ENCODE data around the gene PRDM15. TPM values are rescaled to one million over a fixed set of nuclear protein-coding genes. Genes with fewer than 3 reads are reported as not detected.

Gene PRDM15
- total RNA-seq, 1 experiment from 2014 or later = 9.8 TPM

DNA sequence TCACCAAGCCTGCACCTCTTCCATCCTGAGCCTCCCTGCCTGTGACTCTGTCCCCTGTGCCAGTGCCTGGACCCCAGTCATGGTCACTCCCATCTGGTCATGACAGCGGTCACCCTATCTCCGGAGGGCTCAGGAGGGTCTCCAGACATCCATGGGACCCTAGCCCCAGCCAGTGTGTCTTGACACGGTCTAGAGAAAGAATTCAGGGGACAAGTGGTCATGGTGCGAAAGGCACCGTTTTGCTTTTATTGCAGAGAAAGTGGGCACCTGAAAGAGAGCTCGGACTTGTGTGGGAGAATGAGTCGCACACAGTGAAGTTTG is 107.6 kb downstream of the PRDM15 start:
- Histone ChIP-seq H3K4me3 (replicated peaks in 1 of 2; ENCODE audit: low read depth in 1 of 2, low read length in 2 of 2) (no peak overlapping the region), H3K27ac (ENCODE audit: low read depth, low read length) (no peak overlapping the region), H3K4me1 (ENCODE audit: control insufficient read depth in 1 of 2, insufficient read depth in 2 of 2, low read length in 2 of 2) (peaks cover 20 to 22% of the 10 kb centered on the region in 2 experiments), H2AFZ (ENCODE audit: low read depth, low read length, poor library complexity, severe bottlenecking) (no peak overlapping the region), H3K27me3 (ENCODE audit: insufficient read depth, low read length) (peaks cover 53% of the 10 kb centered on the region), H3K9me3 (ENCODE audit: control insufficient read depth in 1 of 2, insufficient read depth in 1 of 2, low read depth in 1 of 2, low read length in 2 of 2) (no peaks in the 10 kb centered on the region), H3K9me2 (ENCODE audit: insufficient read depth) (no peaks in the 10 kb centered on the region), H3K4me2 (ENCODE audit: low read length) (no peak overlapping the region), H3K36me3 (ENCODE audit: control insufficient read depth in 1 of 2, insufficient read depth in 2 of 2, low read length in 2 of 2) (no peaks in the 10 kb centered on the region; a peak in 1 of 4 replicates), H3K9ac (ENCODE audit: low read length) (no peak overlapping the region), H3K79me2 (ENCODE audit: insufficient read depth, low read length) (no peaks in the 10 kb centered on the region; the same call in 1 of the 2 replicates), H4K20me1 (ENCODE audit: insufficient read depth) (no peaks in the 10 kb centered on the region)
- TF ChIP-seq POLR2AphosphoS5 (IDR thresholded peaks at IDR 0.05; ENCODE audit: low read depth, low read length) (no peak), JUND (IDR thresholded peaks at IDR 0.05) (no peak), POLR2A (IDR thresholded peaks at IDR 0.05; ENCODE audit: borderline replicate concordance, extremely low read depth, insufficient read depth, insufficient read length) (no peak), EZH2phosphoT487 (IDR thresholded peaks at IDR 0.05; ENCODE audit: borderline replicate concordance) (no peak), CBX3 (IDR thresholded peaks at IDR 0.05; ENCODE audit: low read depth) (no peak), ZNF274 (IDR thresholded peaks at IDR 0.05; ENCODE audit: low read depth, low read length) (no peak), RAD21 (IDR thresholded peaks at IDR 0.05; ENCODE audit: low read depth) (no peak)
- no TSS peak for BruUV-seq (replicated peaks)
- ChIA-PET CTCF (interaction anchor here (1.8 kb wide), 1 partner anchor 159 kb away, joined by 9 read pairs; no protein-coding TSS in a partner anchor), POLR2A (no interaction called here), RAD21 (ENCODE audit: low non-redundant PET in 1 of 2, low total read pairs in 2 of 2, uncharacterized antibody in 2 of 2, unreplicated experiment in 2 of 2) (no interaction called here)
- DNase-seq (ENCODE audit: low read depth, low spot score) = no peak
- ATAC-seq = no peak
- intact Hi-C loops (cut with micrococcal nuclease) = no loop called here

DNA sequence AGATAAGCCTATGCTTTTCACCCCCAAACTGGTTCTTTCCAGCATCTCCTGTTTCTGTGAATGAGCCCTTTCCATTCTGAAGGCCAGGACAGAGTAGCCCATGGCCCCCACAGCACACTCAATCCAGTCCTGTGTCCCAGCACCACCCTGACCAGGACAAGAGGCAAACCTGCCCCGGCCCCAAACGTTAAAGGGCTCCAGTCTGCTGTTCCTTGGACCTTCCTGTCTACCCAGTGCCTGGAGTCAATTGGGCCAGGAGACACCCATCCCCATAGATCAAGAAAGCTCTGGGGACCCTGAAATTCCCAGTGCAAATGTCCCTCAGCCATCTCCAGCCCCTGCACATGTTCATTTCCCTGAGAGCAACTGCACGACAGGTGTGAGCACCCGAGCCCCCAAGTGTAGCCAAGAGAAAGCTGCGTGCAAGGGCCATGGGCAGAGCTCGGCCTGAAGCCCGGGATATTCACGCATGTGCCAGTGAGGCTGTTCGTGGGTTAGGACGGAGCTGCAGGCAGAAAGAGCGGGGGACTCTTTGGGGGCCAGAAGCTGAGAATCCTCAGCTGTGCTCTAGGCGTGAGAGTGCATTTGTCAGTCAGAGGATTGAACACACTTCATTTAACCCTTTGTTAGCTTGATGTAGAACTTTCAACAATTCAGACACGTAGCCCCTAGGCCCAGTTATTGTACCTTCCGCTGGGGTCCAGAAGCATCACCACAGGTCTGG is 108.1 kb downstream of the PRDM15 start:
- Histone ChIP-seq H3K27ac (ENCODE audit: low read depth, low read length) (no peak overlapping the region), H4K20me1 (ENCODE audit: insufficient read depth) (no peaks in the 10 kb centered on the region), H3K4me1 (ENCODE audit: control insufficient read depth in 1 of 2, insufficient read depth in 2 of 2, low read length in 2 of 2) (peaks cover 20 to 22% of the 10 kb centered on the region in 2 experiments), H3K4me2 (ENCODE audit: low read length) (no peak overlapping the region), H3K9me2 (ENCODE audit: insufficient read depth) (no peaks in the 10 kb centered on the region), H3K9me3 (ENCODE audit: control insufficient read depth in 1 of 2, insufficient read depth in 1 of 2, low read depth in 1 of 2, low read length in 2 of 2) (no peaks in the 10 kb centered on the region), H3K4me3 (replicated peaks in 1 of 2; ENCODE audit: low read depth in 1 of 2, low read length in 2 of 2) (no peak overlapping the region), H2AFZ (ENCODE audit: low read depth, low read length, poor library complexity, severe bottlenecking) (no peak overlapping the region), H3K27me3 (ENCODE audit: insufficient read depth, low read length) (peaks cover 53% of the 10 kb centered on the region), H3K79me2 (ENCODE audit: insufficient read depth, low read length) (peaks cover 5% of the 10 kb centered on the region; the same call in 1 of the 2 replicates), H3K36me3 (ENCODE audit: control insufficient read depth in 1 of 2, insufficient read depth in 2 of 2, low read length in 2 of 2) (no peaks in the 10 kb centered on the region; a peak in 1 of 4 replicates), H3K9ac (ENCODE audit: low read length) (no peak overlapping the region)
- no peak for DNase-seq (ENCODE audit: low read depth, low spot score)
- no peak for ATAC-seq
- ChIA-PET POLR2A (no interaction called here), RAD21 (ENCODE audit: low non-redundant PET in 1 of 2, low total read pairs in 2 of 2, uncharacterized antibody in 2 of 2, unreplicated experiment in 2 of 2) (no interaction called here), CTCF (interaction anchor here (1.8 kb wide), 1 partner anchor 159 kb away, joined by 9 read pairs; no protein-coding TSS in a partner anchor)
- BruUV-seq (replicated peaks) = no TSS peak
- intact Hi-C loops (cut with micrococcal nuclease) = no loop called here
- no peak for TF ChIP-seq ZNF274 (IDR thresholded peaks at IDR 0.05; ENCODE audit: low read depth, low read length)
- no peak for TF ChIP-seq POLR2AphosphoS5 (IDR thresholded peaks at IDR 0.05; ENCODE audit: low read depth, low read length)
- no peak for TF ChIP-seq CEBPB (IDR thresholded peaks at IDR 0.05; ENCODE audit: low read depth)
- TF ChIP-seq, protein P1, sequence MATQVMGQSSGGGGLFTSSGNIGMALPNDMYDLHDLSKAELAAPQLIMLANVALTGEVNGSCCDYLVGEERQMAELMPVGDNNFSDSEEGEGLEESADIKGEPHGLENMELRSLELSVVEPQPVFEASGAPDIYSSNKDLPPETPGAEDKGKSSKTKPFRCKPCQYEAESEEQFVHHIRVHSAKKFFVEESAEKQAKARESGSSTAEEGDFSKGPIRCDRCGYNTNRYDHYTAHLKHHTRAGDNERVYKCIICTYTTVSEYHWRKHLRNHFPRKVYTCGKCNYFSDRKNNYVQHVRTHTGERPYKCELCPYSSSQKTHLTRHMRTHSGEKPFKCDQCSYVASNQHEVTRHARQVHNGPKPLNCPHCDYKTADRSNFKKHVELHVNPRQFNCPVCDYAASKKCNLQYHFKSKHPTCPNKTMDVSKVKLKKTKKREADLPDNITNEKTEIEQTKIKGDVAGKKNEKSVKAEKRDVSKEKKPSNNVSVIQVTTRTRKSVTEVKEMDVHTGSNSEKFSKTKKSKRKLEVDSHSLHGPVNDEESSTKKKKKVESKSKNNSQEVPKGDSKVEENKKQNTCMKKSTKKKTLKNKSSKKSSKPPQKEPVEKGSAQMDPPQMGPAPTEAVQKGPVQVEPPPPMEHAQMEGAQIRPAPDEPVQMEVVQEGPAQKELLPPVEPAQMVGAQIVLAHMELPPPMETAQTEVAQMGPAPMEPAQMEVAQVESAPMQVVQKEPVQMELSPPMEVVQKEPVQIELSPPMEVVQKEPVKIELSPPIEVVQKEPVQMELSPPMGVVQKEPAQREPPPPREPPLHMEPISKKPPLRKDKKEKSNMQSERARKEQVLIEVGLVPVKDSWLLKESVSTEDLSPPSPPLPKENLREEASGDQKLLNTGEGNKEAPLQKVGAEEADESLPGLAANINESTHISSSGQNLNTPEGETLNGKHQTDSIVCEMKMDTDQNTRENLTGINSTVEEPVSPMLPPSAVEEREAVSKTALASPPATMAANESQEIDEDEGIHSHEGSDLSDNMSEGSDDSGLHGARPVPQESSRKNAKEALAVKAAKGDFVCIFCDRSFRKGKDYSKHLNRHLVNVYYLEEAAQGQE (IDR thresholded peaks at IDR 0.05; ENCODE audit: low read depth) = no peak
- TF ChIP-seq ELF1 (IDR thresholded peaks at IDR 0.05; ENCODE audit: borderline replicate concordance, low read depth) = no peak
- TF ChIP-seq ZFX (IDR thresholded peaks at IDR 0.05) = no peak
- TF ChIP-seq, protein P2, sequence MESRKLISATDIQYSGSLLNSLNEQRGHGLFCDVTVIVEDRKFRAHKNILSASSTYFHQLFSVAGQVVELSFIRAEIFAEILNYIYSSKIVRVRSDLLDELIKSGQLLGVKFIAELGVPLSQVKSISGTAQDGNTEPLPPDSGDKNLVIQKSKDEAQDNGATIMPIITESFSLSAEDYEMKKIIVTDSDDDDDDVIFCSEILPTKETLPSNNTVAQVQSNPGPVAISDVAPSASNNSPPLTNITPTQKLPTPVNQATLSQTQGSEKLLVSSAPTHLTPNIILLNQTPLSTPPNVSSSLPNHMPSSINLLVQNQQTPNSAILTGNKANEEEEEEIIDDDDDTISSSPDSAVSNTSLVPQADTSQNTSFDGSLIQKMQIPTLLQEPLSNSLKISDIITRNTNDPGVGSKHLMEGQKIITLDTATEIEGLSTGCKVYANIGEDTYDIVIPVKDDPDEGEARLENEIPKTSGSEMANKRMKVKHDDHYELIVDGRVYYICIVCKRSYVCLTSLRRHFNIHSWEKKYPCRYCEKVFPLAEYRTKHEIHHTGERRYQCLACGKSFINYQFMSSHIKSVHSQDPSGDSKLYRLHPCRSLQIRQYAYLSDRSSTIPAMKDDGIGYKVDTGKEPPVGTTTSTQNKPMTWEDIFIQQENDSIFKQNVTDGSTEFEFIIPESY (IDR thresholded peaks at IDR 0.05; ENCODE audit: extremely low read depth, insufficient replicate concordance, low read length) = no peak
- no peak for TF ChIP-seq FOSL1 (IDR thresholded peaks at IDR 0.05; ENCODE audit: low read depth)
- TF ChIP-seq SIN3A (IDR thresholded peaks at IDR 0.05; ENCODE audit: low read depth) = no peak
- TF ChIP-seq, protein P3, sequence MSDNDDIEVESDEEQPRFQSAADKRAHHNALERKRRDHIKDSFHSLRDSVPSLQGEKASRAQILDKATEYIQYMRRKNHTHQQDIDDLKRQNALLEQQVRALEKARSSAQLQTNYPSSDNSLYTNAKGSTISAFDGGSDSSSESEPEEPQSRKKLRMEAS (IDR thresholded peaks at IDR 0.05) = no peak
